NCI-H146 (cell line): ENCODE results near the gene TBXAS1.
"Not testable (repeated sequence)": the region's sequence is repeated elsewhere in the genome, so short reads cannot be mapped to it uniquely, and the experiment has no call there.

ENCODE experiments used
- DNase-seq: peaks from one replicate; lab custom pipeline; 2025; lab: John Stamatoyannopoulos, UW

Gene TBXAS1

GRCh38 chr7:139893461-139893860 is 64.4 kb downstream of the TBXAS1 start:
- no peak for DNase-seq

GRCh38 chr7:139893999-139894398 is 64.9 kb downstream of the TBXAS1 start:
- no peak for DNase-seq

DNA sequence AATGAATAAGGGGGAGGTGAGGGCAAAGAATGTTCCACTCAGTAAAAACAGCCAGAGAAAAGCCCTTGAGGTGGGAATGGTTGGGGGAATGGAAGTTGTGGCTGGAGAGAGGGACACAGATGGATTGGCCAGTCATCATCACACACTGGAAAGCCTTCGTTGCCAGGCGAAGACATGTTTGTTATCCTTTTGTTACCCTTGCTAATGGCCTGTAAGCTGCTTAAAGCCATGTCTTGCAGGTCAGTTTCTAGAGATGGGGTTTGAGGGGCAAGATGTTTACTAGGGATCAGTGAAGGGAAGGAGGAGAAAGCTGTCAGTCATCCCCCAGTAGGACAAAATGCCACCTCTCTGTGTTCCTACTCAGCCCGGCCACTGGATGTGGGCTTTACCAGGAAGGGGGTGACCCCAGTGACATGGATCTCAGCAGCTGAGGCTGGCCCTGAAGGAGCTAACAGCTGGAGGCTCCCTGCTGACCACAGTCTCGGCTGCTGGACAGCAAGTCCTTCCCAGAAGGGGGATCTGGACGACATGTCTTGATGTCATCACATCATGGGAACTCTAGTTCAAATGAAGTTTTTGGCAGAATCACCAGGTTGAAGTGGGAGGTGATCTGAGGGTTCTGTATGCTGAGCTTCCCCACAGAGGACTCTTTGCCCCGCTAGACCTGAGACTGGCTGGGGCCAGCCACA is 66.2 kb downstream of the TBXAS1 start:
- DNase-seq, result no peak

GRCh38 chr7:139896288-139896687 is 67.2 kb downstream of the TBXAS1 start:
- no peak for DNase-seq

DNA sequence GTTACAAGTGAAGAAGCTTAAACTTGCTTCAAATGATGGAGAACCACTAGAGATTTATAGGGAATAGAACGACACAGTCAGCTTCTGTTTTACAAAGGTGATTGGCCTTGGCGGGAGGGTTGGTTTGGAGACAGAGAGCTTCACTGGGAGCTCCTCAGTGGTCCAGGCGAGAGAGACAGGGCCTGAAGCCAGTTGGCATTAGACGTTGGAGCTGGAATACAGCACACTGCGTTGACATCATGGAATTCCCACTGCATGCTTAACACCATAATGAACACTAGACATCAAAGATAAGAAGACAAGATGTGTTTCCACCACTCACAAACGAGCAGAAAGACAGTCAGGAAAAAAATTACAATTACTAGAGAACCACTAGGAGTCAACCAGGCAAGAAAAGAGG is 67.8 kb downstream of the TBXAS1 start:
- DNase-seq, result no peak

DNA sequence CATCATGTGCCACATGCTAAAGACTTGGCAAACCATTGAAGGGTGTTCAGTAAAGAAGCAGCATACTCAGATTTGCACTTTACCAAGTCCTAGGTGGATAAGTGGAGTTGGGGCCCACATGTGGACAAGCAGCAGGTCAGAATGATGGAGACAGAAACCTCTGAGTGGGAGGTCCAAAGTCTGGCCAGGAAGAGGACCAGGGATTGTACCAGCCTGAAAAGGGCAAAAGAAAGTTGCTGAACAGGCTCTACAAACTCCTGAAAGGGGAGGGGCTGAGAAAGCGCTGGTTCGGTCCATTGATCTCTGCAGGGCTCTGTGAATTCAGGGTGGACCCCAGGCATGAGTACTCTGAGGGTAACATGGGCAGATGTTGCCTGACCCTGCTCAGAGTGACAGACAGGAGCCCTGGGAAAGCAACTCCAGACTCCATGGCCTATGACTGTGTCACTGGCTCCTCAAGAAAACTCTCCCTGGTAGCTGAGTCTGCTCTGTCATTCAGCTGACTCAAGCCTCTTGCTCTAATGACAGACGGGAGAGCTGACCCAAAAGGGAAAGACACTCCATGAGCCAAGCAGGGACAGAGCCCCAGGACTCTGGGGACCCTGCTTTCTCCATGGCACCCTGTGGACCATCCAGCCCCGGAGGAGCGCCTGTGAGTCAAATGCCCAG is 68.5 kb downstream of the TBXAS1 start:
- no peak for DNase-seq

DNA sequence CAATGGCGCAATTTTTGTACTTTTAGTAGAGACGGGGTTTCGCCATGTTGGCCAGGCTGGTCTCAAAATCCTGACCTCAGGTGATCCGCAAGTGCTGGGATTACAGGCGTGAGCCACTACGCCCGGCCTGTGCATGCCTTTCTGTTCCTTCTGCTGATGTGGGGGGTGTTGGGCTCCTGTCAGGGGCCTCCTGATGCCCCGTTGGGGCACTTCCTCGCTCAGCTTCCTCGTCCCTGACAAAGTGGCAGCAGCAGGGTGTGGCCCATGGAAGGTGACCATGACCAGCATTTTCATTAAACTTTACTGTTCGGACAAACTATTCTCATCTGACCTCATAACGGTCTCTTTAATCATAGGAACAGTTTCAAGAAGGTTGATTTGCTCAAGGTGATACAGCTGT is 69.4 kb downstream of the TBXAS1 start:
- DNase-seq, result no peak

DNA sequence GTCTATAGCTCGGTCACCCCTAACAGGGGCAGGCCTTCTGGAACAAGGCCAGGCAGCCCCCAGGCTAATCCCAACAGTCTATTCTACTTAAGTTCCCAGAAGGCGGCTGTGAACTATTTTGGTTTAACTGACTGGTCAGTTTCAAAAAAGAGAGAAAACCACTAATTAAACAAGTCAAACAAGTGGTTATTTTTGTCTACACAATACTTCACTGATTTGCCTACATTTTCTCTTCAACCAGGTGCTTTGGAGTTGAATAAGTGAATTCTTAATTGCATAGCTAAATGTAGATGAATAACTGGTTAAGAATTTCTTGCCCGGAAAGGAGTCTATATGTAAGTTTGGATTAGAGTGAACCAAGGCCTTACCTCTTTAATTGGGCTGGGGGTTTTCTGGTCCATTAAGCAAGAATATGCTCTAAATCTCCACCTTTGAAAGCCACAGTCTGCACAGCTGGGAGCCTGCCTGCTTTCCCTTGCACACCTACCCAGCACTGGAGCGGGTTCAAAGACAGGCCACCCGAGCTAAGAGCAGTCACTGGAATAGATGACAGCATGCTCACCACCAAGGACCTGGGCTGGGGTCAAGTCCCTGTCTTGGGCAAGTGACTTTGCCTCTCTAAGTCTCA is 70.4 kb downstream of the TBXAS1 start:
- no peak for DNase-seq

DNA sequence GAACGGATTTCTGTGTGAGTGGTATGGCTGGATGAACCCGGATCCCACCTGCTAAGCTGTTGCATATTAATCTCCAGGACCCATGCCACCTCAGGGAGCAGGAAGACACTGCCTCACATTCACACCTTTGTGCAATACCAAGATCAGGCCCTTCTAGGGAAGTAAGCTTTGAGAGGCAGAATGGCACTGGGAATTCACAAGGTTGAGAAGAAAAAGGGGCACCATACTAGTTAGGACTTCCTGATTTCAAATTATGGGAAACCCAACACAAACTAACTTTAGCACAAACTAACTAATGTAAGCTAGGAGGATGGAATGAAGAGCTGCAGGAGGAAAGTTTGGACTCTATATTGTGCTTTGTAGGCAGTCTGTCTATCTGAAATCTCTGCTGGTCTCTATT is 71.3 kb downstream of the TBXAS1 start:
- no peak for DNase-seq

GRCh38 chr7:139901056-139901795 is 72.2 kb downstream of the TBXAS1 start:
- no peak for DNase-seq

DNA sequence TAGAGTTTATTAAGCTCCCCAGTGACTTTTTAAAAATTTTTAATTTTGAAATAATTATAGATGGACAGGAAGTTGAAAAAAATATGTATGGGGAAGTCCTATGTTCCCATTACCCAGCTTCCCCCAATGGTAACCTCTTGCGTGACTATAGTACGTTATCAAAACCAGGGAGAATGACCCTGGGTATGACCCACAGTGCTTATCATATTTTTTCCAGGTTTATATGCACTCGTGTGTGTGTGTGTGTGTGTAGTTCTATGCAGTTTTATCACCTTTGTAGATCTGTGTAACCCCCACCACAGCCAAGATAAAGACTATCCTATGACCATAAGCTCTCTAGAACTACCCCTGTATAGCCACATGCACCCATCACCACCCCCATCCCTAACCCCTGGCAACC is 72.8 kb downstream of the TBXAS1 start:
- no peak for DNase-seq

DNA sequence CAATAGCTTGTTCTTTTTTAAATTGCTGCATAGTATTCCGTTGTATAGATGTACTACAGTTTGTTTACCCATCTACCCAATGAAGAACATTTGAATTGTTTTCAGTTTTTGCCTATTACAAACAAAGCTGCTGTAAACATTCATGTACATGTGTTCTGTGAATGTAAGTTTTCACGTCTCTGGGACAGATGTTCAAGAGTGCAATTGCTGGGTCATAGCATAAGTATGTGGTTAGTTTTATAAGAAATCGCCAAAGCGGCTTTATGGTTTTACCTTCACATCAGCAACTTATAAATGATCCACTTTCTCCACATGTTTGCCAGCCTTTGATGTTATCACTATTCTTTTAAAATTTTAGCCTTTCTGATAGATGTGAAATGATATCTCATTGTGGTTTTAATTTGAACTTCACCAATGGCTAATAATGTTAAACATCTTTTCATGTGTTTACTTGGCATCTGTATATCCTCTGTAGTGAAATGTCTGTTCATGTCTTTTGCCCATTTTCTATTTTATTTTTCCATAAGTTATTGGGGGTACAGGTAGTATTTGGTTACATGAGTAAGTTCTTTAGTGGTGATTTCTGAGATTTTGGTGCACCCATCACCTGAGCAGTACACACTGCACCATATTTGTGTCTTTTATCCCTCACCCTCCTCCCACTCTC is 73.5 kb downstream of the TBXAS1 start:
- no peak for DNase-seq

- DNase-seq, result not testable (repeated sequence)
These were observed 74.0 kb downstream of the TBXAS1 start for GRCh38 chr7:139903103-139903477.

DNA sequence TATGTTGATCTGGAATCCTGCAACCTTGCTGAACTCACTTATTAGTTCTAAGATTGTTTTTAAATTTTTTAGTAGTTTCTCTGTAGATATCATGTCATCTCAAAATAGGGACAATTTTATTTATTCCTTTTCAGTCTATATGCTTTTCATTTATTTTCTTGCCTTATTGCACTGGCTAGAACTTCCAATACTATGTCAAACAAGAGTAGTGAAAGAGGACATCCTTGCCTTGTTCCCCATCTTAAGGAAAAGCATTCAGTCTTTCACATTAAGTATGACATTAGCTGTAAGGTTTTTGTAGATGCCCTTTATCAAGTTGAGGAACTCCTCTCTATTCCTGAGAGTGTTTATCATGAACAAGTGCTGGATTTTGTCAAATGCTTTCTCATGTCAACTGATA is 77.8 kb downstream of the TBXAS1 start:
- DNase-seq, result no peak

DNA sequence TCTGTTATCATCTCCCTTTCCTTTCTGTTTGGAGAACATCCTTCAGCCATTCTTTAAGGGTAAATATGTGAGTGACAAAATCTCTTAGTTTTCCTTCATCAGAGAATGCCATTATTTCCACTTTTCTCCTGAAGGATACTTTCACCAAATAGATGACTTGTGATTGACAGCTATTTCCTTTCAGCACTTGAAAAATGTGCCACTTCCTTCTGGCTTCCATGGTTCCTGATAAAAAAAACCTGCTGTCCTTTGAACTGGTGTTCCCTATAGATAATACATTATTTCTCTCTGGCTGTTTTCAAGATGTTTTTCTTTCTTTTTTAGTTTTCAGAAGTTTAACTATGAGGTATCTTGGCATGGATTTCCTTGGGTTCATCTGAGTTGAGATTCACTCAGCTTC is 79.7 kb downstream of the TBXAS1 start:
- no peak for DNase-seq

GRCh38 chr7:139909379-139910050 is 80.5 kb downstream of the TBXAS1 start:
- DNase-seq, result peak; percentile 52

GRCh38 chr7:139913021-139913844 is 84.2 kb downstream of the TBXAS1 start:
- DNase-seq, result no peak

DNA sequence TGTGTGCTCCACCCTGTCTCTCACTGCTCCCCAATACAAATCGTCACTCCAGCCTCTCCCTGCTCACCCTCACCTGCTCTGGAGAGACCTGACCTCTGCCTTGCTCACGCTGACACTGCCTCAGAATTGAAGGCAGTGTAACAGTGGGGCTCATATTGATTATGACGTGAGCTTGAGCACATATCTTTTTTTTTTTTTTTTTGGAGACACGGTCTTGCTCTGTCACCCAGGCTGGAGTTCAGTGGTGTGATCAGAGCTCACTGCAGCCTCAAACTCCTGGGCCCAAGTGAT is 84.7 kb downstream of the TBXAS1 start:
- no peak for DNase-seq

DNA sequence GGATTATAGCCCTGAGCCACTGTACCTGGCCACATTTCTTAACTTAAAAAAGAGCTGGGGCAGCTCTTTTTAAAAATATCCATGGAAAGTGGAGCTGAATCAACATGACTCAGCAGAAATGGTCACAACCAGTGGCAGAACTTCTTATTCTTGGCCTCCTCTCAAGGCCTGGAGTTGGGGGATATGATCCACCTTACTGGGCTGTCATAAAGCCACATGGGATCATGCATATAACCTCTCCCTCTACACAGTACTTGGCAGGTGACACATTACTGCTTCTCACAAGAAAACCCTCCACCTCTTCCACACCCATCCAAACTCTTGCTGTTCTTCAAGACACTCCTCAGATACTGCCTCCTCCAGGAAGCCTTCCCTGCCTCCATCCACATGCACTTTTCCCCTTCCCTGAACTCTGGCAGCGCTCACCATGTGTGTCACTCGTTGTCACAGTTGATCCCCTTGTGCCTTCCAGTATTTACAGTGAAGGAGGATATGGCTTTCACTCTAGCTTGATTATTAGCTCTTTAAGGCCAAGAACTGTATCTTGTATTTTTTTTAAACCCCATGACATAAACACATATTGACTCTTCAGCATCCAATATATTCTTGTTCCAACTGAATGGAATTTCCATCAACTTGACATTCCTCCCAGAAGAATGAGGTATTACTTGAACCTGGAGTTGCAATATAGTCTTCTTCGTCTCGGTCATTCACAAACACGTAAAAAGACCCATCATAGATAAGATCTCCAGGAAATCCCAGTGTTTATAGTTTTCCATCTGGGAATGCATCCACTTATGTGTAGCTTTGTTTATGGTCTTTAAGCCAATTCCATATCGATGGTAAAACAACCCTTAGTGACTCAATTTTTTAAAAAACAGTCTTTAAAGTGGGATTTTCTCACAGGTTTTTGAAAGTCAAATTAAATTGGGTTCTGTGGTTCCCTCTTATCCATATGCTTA is 85.5 kb downstream of the TBXAS1 start:
- DNase-seq, result no peak
